Fibroblast of lung (primary cell): Measurements from ENCODE around the gene FSTL3.

ENCODE experiments used
- CTCF ChIP-seq, 2 donors: IDR thresholded peaks in 1 of 2; conservative IDR thresholded peaks in 1 of 2; 1 replicate in 1 of 2; 2 replicates in 1 of 2; pipeline ENCODE4 v1.5.1; 2011 to 2012; ENCODE audit warnings: low read length in 2 of 2, control low read depth in 1 of 2, inconsistent platforms in 1 of 2, low read depth in 1 of 2, mild to moderate bottlenecking in 1 of 2
- EZH2 ChIP-seq: IDR thresholded peaks from 2 replicates; pipeline ENCODE4 v1.5.1; 2012; ENCODE audit warnings: low read length, control low read depth, mild to moderate bottlenecking; ENCODE audit errors: missing control alignments

GRCh38 chr19:718991-719512, 42.9 kb downstream of the FSTL3 start:
- no peak for TF ChIP-seq CTCF (conservative IDR thresholded peaks at IDR 0.05 in 1 of 2, IDR thresholded peaks at IDR 0.05 in 1 of 2; ENCODE audit: low read depth in 1 of 2, low read length in 2 of 2)
- TF ChIP-seq EZH2 = no peak
